Tibial nerve (tissue), 4 donors: ENCODE results near the gene COX4I2.

Experiments used
- EP300 ChIP-seq, 2 donors: sonication (generic); formaldehyde crosslinking; IDR thresholded peaks; one replicate each; pipeline ENCODE4 v1.6.1; 2017; ENCODE audit warnings: antibody characterized with exemption in 2 of 2, mild to moderate bottlenecking in 1 of 2
- POLR2A ChIP-seq, 2 donors: fragments of 450-650 bp; IDR thresholded peaks; one replicate each; pipeline ENCODE4 v1.6.1; 2017; ENCODE audit warnings: antibody characterized with exemption in 2 of 2, mild to moderate bottlenecking in 2 of 2, moderate library complexity in 2 of 2
- TF ChIP-seq, protein P1 (sequence below), 5 experiments: fragments of 200-600 bp in 3 of 5; fragments of 450-650 bp in 2 of 5; sonication (generic) in 3 of 5; IDR thresholded peaks; one replicate each; pipeline ENCODE4 v1.5.1; 2016 to 2019; ENCODE audit warnings: antibody characterized with exemption in 5 of 5, mild to moderate bottlenecking in 3 of 5, moderate library complexity in 2 of 5

GRCh38 chr20:31682927-31683326 is 45.2 kb downstream of the COX4I2 start:
- TF ChIP-seq, protein P1, sequence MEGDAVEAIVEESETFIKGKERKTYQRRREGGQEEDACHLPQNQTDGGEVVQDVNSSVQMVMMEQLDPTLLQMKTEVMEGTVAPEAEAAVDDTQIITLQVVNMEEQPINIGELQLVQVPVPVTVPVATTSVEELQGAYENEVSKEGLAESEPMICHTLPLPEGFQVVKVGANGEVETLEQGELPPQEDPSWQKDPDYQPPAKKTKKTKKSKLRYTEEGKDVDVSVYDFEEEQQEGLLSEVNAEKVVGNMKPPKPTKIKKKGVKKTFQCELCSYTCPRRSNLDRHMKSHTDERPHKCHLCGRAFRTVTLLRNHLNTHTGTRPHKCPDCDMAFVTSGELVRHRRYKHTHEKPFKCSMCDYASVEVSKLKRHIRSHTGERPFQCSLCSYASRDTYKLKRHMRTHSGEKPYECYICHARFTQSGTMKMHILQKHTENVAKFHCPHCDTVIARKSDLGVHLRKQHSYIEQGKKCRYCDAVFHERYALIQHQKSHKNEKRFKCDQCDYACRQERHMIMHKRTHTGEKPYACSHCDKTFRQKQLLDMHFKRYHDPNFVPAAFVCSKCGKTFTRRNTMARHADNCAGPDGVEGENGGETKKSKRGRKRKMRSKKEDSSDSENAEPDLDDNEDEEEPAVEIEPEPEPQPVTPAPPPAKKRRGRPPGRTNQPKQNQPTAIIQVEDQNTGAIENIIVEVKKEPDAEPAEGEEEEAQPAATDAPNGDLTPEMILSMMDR (IDR thresholded peaks at IDR 0.05), result no peak
- TF ChIP-seq EP300 (IDR thresholded peaks at IDR 0.05), result no peak
- no peak for TF ChIP-seq POLR2A (IDR thresholded peaks at IDR 0.05)
